Aorta (tissue), 5 donors: ENCODE results near the gene UFD1. TPM values are rescaled to one million over a fixed set of nuclear protein-coding genes. Genes with fewer than 3 reads are reported as not detected.

ENCODE experiments used
- ATAC-seq: fragments of 200-7000 bp; cut with Tn5 transposase; one replicate; pipeline ENCODE4 v1.9.1; 2022; ENCODE audit warnings: moderate library complexity; ENCODE audit not compliant: low FRiP score
- DNase-seq, 2 donors: peaks; one replicate each; pipeline ENCODE4 v3.0.0-alpha.2; 2020
- H3K27ac ChIP-seq, 2 donors: one replicate each; pipeline ENCODE4 v1.5.1; 2013; ENCODE audit warnings: low read length in 2 of 2, mild to moderate bottlenecking in 2 of 2, moderate library complexity in 2 of 2, control low read depth in 1 of 2, inconsistent platforms in 1 of 2, low read depth in 1 of 2
- H3K27me3 ChIP-seq, 2 donors: one replicate each; pipeline ENCODE4 v1.6.1; 2013; ENCODE audit warnings: control low read depth in 1 of 2, low read length in 1 of 2, mild to moderate bottlenecking in 1 of 2, moderate library complexity in 1 of 2; ENCODE audit not compliant: insufficient read depth in 2 of 2, control insufficient read depth in 1 of 2
- H3K36me3 ChIP-seq, 2 donors: one replicate each; pipeline ENCODE4 v1.6.1; 2013; ENCODE audit warnings: control low read depth in 1 of 2, low read length in 1 of 2, mild to moderate bottlenecking in 1 of 2; ENCODE audit not compliant: insufficient read depth in 2 of 2, control insufficient read depth in 1 of 2
- H3K4me1 ChIP-seq, 2 donors: one replicate each; pipeline ENCODE4 v1.6.1; 2013; ENCODE audit warnings: low read length in 2 of 2, control low read depth in 1 of 2, mild to moderate bottlenecking in 1 of 2, moderate library complexity in 1 of 2; ENCODE audit not compliant: insufficient read depth in 2 of 2, control insufficient read depth in 1 of 2
- H3K4me3 ChIP-seq, 2 donors: one replicate each; pipeline ENCODE4 v1.5.1; 2013; ENCODE audit warnings: low read length in 2 of 2, control low read depth in 1 of 2, mild to moderate bottlenecking in 1 of 2
- H3K9me3 ChIP-seq: one replicate; pipeline ENCODE4 v1.6.1; 2013; ENCODE audit warnings: mild to moderate bottlenecking, low read length; ENCODE audit not compliant: control insufficient read depth
- WGBS, 2 donors: extraction: QIAGEN DNeasy Blood & Tissue Kit; methylation state at CpG; one replicate each; pipeline ENCODE4 v1.1.7; 2013; 5-methylcytosine and 5-hydroxymethylcytosine counted together
- intact Hi-C, 2 donors: fragments of 100-400 bp; cut with DNase I; formaldehyde crosslinking; loops; one replicate each; pipeline versions ENCODE4 v1.14.2 to v1.15.0; 2022
- polyA plus RNA-seq, 2 donors: library from polyadenylated mRNA; stranded (reverse); fragments of 200-250 nt; gene quantifications; one replicate each; pipeline ENCODE4 v1.2.3, GENCODE V29; 2013
- total RNA-seq, 2 donors: library from RNA; stranded (reverse); fragmentation: NEBNext Ultra II Directional; extraction: Animal tissue kit (Norgen Biotek cat#: 25700); gene quantifications; one replicate each; pipeline ENCODE4 v1.2.1, GENCODE V29; 2021
- donor health status: healthy with polysubstance abuse.
- donor health status: Bipolar disorder and iron deficiency.
- donor health status: DM: no; HTN: no; CAD: no.
- donor health status: DM: no; HTN: no; CAD: no.
- donor health status: DM: yes; HTN: yes; CAD: no.

The UFD1 gene
- total and polyA plus RNA-seq, 4 donors: 43.4 to 110 (median 63.1) TPM

- Histone ChIP-seq H3K4me3 (no peak overlapping the region), H3K9me3 (peaks cover 2% of the 10 kb centered on the region), H3K27ac (no peak overlapping the region), H3K4me1 (no peaks in the 10 kb centered on the region), H3K36me3 (no peaks in the 10 kb centered on the region), H3K27me3 (no peaks in the 10 kb centered on the region)
- intact Hi-C loops: loop anchor here in 1 of 2 donors (10.0 kb wide), 1 partner anchor 106 kb away; no protein-coding TSS in a partner anchor
- no peak for DNase-seq
- WGBS, 2 donors: 89 to 90% methylated on average over 10 of the region's 10 CpGs
- no peak for ATAC-seq
These were observed 39.6 kb upstream of the UFD1 start for GRCh38 chr22:19518635-19519034.

GRCh38 chr22:19517919-19518611 is 39.1 kb upstream of the UFD1 start:
- no peaks in the 10 kb centered on the region for H3K27me3 ChIP-seq
- DNase-seq (peak in 1 of 2 donors; percentile 62), ATAC-seq (no peak)
- H3K36me3 ChIP-seq: no peaks in the 10 kb centered on the region
- no peaks in the 10 kb centered on the region for H3K4me1 ChIP-seq
- H3K9me3 ChIP-seq: peaks cover 2% of the 10 kb centered on the region
- intact Hi-C loops: loop anchor here in 1 of 2 donors (10.0 kb wide), 1 partner anchor 107 kb away; no protein-coding TSS in a partner anchor
- WGBS, 2 donors: 88 to 95% methylated on average over 11 to 12 of the region's 12 CpGs
- no peak overlapping the region for H3K27ac ChIP-seq
- no peak overlapping the region for H3K4me3 ChIP-seq

- intact Hi-C loops: loop anchor here in 1 of 2 donors (10.0 kb wide), 1 partner anchor 108 kb away; no protein-coding TSS in a partner anchor
- H3K9me3 ChIP-seq: peaks cover 2% of the 10 kb centered on the region
- peak in 1 of 2 donors; percentile 62 for DNase-seq
These were observed 38.1 kb upstream of the UFD1 start for GRCh38 chr22:19517171-19517500.

GRCh38 chr22:19516378-19517170 is 37.6 kb upstream of the UFD1 start:
- no peaks in the 10 kb centered on the region for H3K36me3 ChIP-seq
- no peaks in the 10 kb centered on the region for H3K27me3 ChIP-seq
- 96% methylated on average over 19 of the region's 19 CpGs for WGBS, 2 donors
- no peak overlapping the region for H3K4me3 ChIP-seq
- H3K4me1 ChIP-seq: no peaks in the 10 kb centered on the region
- peaks cover 2% of the 10 kb centered on the region for H3K9me3 ChIP-seq
- peak in 1 of 2 donors; percentile 72 for DNase-seq
- no peak overlapping the region for H3K27ac ChIP-seq
- no peak for ATAC-seq
- intact Hi-C loops: loop anchor here in 1 of 2 donors (10.0 kb wide), 1 partner anchor 108 kb away; no protein-coding TSS in a partner anchor

More at GRCh38 chr22:19517171-19517500, 38.1 kb upstream of the UFD1 start:
- WGBS, 2 donors: 94 to 96% methylated on average over 10 of the region's 10 CpGs
- Histone ChIP-seq H3K27ac (no peak overlapping the region), H3K4me3 (no peak overlapping the region), H3K36me3 (no peaks in the 10 kb centered on the region), H3K27me3 (no peaks in the 10 kb centered on the region), H3K4me1 (no peaks in the 10 kb centered on the region)
- no peak for ATAC-seq

- Histone ChIP-seq H3K27ac (no peak overlapping the region), H3K4me3 (no peak overlapping the region), H3K36me3 (no peaks in the 10 kb centered on the region), H3K9me3 (peaks cover 2% of the 10 kb centered on the region), H3K4me1 (no peaks in the 10 kb centered on the region), H3K27me3 (no peaks in the 10 kb centered on the region)
- DNase-seq (peak in 1 of 2 donors; percentile 46), ATAC-seq (no peak)
- intact Hi-C loops: loop anchor here in 1 of 2 donors (10.0 kb wide), 1 partner anchor 109 kb away; no protein-coding TSS in a partner anchor
- WGBS, 2 donors: 96 to 97% methylated on average over 12 of the region's 12 CpGs
These were observed 36.8 kb upstream of the UFD1 start for GRCh38 chr22:19515654-19516377.

GRCh38 chr22:19514831-19515565 is 36.0 kb upstream of the UFD1 start:
- 94% methylated on average over 14 of the region's 14 CpGs for WGBS, 2 donors
- intact Hi-C loops: loop anchor here in 1 of 2 donors (10.0 kb wide), 1 partner anchor 110 kb away; no protein-coding TSS in a partner anchor
- H3K4me3 ChIP-seq: no peak overlapping the region
- H3K36me3 ChIP-seq: no peaks in the 10 kb centered on the region
- ATAC-seq (no peak), DNase-seq (no peak)
- H3K27ac ChIP-seq: no peak overlapping the region
- peaks cover 2% of the 10 kb centered on the region for H3K9me3 ChIP-seq
- no peaks in the 10 kb centered on the region for H3K27me3 ChIP-seq
- no peaks in the 10 kb centered on the region for H3K4me1 ChIP-seq

GRCh38 chr22:19513823-19514222 is 34.8 kb upstream of the UFD1 start:
- intact Hi-C loops: loop anchor here in 1 of 2 donors (10.0 kb wide), 1 partner anchor 111 kb away; no protein-coding TSS in a partner anchor
- no peaks in the 10 kb centered on the region for H3K36me3 ChIP-seq
- no peak overlapping the region for H3K4me3 ChIP-seq
- no peak overlapping the region for H3K27ac ChIP-seq
- DNase-seq (no peak), ATAC-seq (no peak)
- 50 to 70% methylated on average over 2 of the region's 2 CpGs for WGBS, 2 donors
- H3K4me1 ChIP-seq: no peaks in the 10 kb centered on the region
- H3K27me3 ChIP-seq: no peaks in the 10 kb centered on the region
- peaks cover 2% of the 10 kb centered on the region for H3K9me3 ChIP-seq

- Histone ChIP-seq H3K4me3 (no peak overlapping the region), H3K27me3 (no peaks in the 10 kb centered on the region), H3K9me3 (peaks cover 2% of the 10 kb centered on the region), H3K27ac (no peak overlapping the region), H3K4me1 (no peaks in the 10 kb centered on the region), H3K36me3 (no peaks in the 10 kb centered on the region)
- intact Hi-C loops: loop anchor here in 1 of 2 donors (10.0 kb wide), 1 partner anchor 114 kb away; no protein-coding TSS in a partner anchor
- ATAC-seq (no peak), DNase-seq (no peak)
- WGBS, 2 donors: 96 to 100% methylated on average over 2 of the region's 2 CpGs
These were observed 31.9 kb upstream of the UFD1 start for GRCh38 chr22:19510919-19511341.
